HG02798 (cell line): ENCODE measurements around the gene KCNMB2.

Experiments used
- ATAC-seq: cut with Tn5 transposase; IDR thresholded peaks from one replicate; pipeline ENCODE4 v1.9.1; 2021; ENCODE audit warnings: mild to moderate bottlenecking; ENCODE audit not compliant: unreplicated experiment, poor library complexity

Gene KCNMB2

GRCh38 chr3:178562947-178563232 lies 26.7 kb downstream of the KCNMB2 start:
- no peak for ATAC-seq

GRCh38 chr3:178567611-178568010 lies 31.4 kb downstream of the KCNMB2 start:
- ATAC-seq = no peak

- no peak for ATAC-seq
Measured at GRCh38 chr3:178568155-178568731, 32.0 kb downstream of the KCNMB2 start.

- ATAC-seq = no peak
Measured at GRCh38 chr3:178568911-178569310, 32.7 kb downstream of the KCNMB2 start.

GRCh38 chr3:178569826-178570225 lies 33.6 kb downstream of the KCNMB2 start:
- ATAC-seq = no peak

GRCh38 chr3:178583963-178584575 lies 47.8 kb downstream of the KCNMB2 start:
- no peak for ATAC-seq

- no peak for ATAC-seq
Measured at GRCh38 chr3:178584722-178585380, 48.6 kb downstream of the KCNMB2 start.

- ATAC-seq = no peak
Measured at GRCh38 chr3:178585454-178585853, 49.2 kb downstream of the KCNMB2 start.

GRCh38 chr3:178586076-178586475 lies 49.8 kb downstream of the KCNMB2 start:
- ATAC-seq = no peak

- no peak for ATAC-seq
Measured at GRCh38 chr3:178588628-178589027, 52.4 kb downstream of the KCNMB2 start.

- no peak for ATAC-seq
Measured at GRCh38 chr3:178593786-178594185, 57.5 kb downstream of the KCNMB2 start.

GRCh38 chr3:178597371-178597770 lies 61.1 kb downstream of the KCNMB2 start:
- no peak for ATAC-seq

- ATAC-seq = no peak
Measured at GRCh38 chr3:178602856-178603255, 66.6 kb downstream of the KCNMB2 start.

GRCh38 chr3:178603735-178604134 lies 67.5 kb downstream of the KCNMB2 start:
- peak; percentile 53 for ATAC-seq

- ATAC-seq = no peak
Measured at GRCh38 chr3:178618197-178618596, 82.0 kb downstream of the KCNMB2 start.

- ATAC-seq = no peak
Measured at GRCh38 chr3:178618896-178619295, 82.7 kb downstream of the KCNMB2 start.

GRCh38 chr3:178623666-178624255 lies 87.5 kb downstream of the KCNMB2 start:
- no peak for ATAC-seq

- no peak for ATAC-seq
Measured at GRCh38 chr3:178624276-178624675, 88.0 kb downstream of the KCNMB2 start.

- ATAC-seq = no peak
Measured at GRCh38 chr3:178625053-178625600, 88.9 kb downstream of the KCNMB2 start.

GRCh38 chr3:178628037-178628436 lies 91.8 kb downstream of the KCNMB2 start:
- ATAC-seq = no peak

GRCh38 chr3:178629430-178630178 lies 93.4 kb downstream of the KCNMB2 start:
- no peak for ATAC-seq
